Measurements from ENCODE around the gene TNFRSF4.

GRCh38 chr1:1234180-1234808 is 20.3 kb upstream of the TNFRSF4 start:
- TF ChIP-seq USF2 (IDR thresholded peaks at IDR 0.05) (no peak), ESRRA (IDR thresholded peaks at IDR 0.05; ENCODE audit: borderline replicate concordance, low read length) (no peak)

Measured in A549 (cell line).